Psoas muscle (tissue), 8 donors: Measurements from ENCODE around the gene WBP11. TPM values are rescaled to one million over a fixed set of nuclear protein-coding genes. Genes with fewer than 3 reads are reported as not detected.
A peak's percentile ranks its signal among the peaks of the same experiment; 100 is the strongest.

Experiments used
- ATAC-seq, 4 donors: fragments of 200-7000 bp; cut with Tn5 transposase; one replicate each; pipeline ENCODE4 v1.9.1; 2020; ENCODE audit warnings: moderate library complexity in 3 of 4, mild to moderate bottlenecking in 2 of 4
- DNase-seq, 2 donors: peaks; one replicate each; pipeline ENCODE4 v3.0.0-alpha.2; 2020
- H3K27ac ChIP-seq: fragments of 200-600 bp; one replicate; pipeline ENCODE4 v1.8.0; 2022
- H3K27me3 ChIP-seq, 3 donors: fragments of 200-600 bp in 1 of 3; one replicate each; pipeline versions ENCODE4 v1.6.1 to v1.8.0; 2013 to 2022; ENCODE audit warnings: low read length in 2 of 3, mild to moderate bottlenecking in 2 of 3, moderate library complexity in 1 of 3; ENCODE audit not compliant: insufficient read depth in 3 of 3
- H3K36me3 ChIP-seq, 2 donors: fragments of 200-600 bp in 1 of 2; one replicate each; pipeline versions ENCODE4 v1.6.1 to v1.8.0; 2013 to 2022; ENCODE audit warnings: low read depth in 1 of 2, mild to moderate bottlenecking in 1 of 2, moderate library complexity in 1 of 2; ENCODE audit not compliant: insufficient read depth in 1 of 2
- H3K4me1 ChIP-seq: fragments of 200-600 bp; one replicate; pipeline ENCODE4 v1.8.0; 2022
- H3K4me3 ChIP-seq: fragments of 200-600 bp; one replicate; pipeline ENCODE4 v1.8.0; 2022; ENCODE audit warnings: mild to moderate bottlenecking
- H3K9me3 ChIP-seq: fragments of 200-600 bp; one replicate; pipeline ENCODE4 v1.8.0; 2022
- WGBS, 3 donors: extraction: QIAGEN DNeasy Blood & Tissue Kit; methylation state at CpG; one replicate each; pipeline versions ENCODE4 v1.1.6 to v1.1.7; 2013; 5-methylcytosine and 5-hydroxymethylcytosine counted together
- intact Hi-C, 2 donors: fragments of 100-400 bp; cut with DNase I; formaldehyde crosslinking; loops; one replicate each; pipeline versions ENCODE4 v1.11.0 to v1.14.2; 2022
- polyA plus RNA-seq, 3 donors: library from polyadenylated mRNA; stranded (reverse); fragments of 200-250 nt; gene quantifications; one replicate each; pipeline ENCODE4 v1.2.3, GENCODE V29; 2013
- total RNA-seq, 4 donors: library from RNA; stranded (reverse); fragmentation: NEBNext Ultra II Directional in 2 of 4; extraction: Animal tissue kit (Norgen Biotek cat#: 25700) in 2 of 4; gene quantifications; one replicate each; pipeline versions ENCODE4 v1.2.1 to v1.2.4, GENCODE V29; 2021 to 2023
- TF ChIP-seq, protein P1 (sequence below): fragments of 200-600 bp; IDR thresholded peaks from one replicate; pipeline ENCODE4 v1.8.0; 2022; ENCODE audit warnings: antibody characterized with exemption
- donor health status: healthy with polysubstance abuse.
- donor health status: DM: no; HTN: no; CAD: no; lungs with moderate emphysema.
- donor health status: Bipolar disorder and iron deficiency.
- donor health status: healthy.
- donor health status: DM: yes; HTN: yes; CAD: no.
- donor health status: DM: no; HTN: no; CAD: no.
- donor health status: DM: no; HTN: no; CAD: no.
- donor health status: DM: yes; HTN: yes; CAD: no.

Gene WBP11
- total and polyA plus RNA-seq, 7 donors, result 22.7 to 68.0 (median 48.7) TPM

DNA sequence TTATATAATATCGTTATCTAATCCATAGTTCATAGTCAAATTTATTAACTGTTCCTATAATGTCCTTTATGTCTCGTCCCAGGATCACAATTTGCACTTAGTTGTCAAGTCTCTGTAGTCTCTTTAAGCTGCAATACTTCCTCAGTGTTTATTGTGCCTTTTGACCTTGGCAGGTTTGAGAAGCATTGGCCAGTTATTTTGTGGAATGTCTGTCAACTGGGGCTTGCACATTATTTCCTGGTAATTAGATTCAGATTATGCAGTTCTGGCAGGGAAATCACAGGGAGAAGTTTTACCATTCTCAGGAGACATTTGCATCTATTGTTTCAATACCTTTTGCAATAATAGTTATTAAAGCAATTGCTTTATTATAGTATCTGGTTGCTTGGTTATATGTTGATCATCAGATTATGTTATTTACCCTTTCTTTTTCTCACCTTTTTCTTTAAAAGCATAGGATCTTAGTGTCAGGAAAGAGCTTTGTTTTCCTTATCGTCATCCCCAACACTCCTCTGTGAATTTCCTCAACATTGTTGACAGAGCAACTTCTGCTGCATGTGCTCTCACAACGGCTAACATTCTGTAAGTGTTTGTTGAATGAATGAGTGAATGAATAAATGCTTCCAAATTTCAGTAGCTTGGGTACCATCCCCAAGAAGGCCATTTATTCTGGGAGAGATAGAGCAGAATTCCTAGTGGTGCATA lies 43.8 kb upstream of the WBP11 start:
- no peak overlapping the region for H3K4me3 ChIP-seq
- TF ChIP-seq, protein P1, sequence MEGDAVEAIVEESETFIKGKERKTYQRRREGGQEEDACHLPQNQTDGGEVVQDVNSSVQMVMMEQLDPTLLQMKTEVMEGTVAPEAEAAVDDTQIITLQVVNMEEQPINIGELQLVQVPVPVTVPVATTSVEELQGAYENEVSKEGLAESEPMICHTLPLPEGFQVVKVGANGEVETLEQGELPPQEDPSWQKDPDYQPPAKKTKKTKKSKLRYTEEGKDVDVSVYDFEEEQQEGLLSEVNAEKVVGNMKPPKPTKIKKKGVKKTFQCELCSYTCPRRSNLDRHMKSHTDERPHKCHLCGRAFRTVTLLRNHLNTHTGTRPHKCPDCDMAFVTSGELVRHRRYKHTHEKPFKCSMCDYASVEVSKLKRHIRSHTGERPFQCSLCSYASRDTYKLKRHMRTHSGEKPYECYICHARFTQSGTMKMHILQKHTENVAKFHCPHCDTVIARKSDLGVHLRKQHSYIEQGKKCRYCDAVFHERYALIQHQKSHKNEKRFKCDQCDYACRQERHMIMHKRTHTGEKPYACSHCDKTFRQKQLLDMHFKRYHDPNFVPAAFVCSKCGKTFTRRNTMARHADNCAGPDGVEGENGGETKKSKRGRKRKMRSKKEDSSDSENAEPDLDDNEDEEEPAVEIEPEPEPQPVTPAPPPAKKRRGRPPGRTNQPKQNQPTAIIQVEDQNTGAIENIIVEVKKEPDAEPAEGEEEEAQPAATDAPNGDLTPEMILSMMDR, result no peak
- intact Hi-C loops, result loop anchor here (5.0 to 10.0 kb wide), 4 partner anchors 35 to 678 kb away; no protein-coding TSS in a partner anchor
- H3K27me3 ChIP-seq, result no peaks in the 10 kb centered on the region
- H3K36me3 ChIP-seq, result no peaks in the 10 kb centered on the region
- ATAC-seq, result no peak
- peaks cover 16% of the 10 kb centered on the region for H3K4me1 ChIP-seq
- no peaks in the 10 kb centered on the region for H3K9me3 ChIP-seq
- DNase-seq, result no peak
- WGBS, 3 donors, result 61 to 63% (median 62%) methylated on average over 4 of the region's 4 CpGs
- H3K27ac ChIP-seq, result no peak overlapping the region

DNA sequence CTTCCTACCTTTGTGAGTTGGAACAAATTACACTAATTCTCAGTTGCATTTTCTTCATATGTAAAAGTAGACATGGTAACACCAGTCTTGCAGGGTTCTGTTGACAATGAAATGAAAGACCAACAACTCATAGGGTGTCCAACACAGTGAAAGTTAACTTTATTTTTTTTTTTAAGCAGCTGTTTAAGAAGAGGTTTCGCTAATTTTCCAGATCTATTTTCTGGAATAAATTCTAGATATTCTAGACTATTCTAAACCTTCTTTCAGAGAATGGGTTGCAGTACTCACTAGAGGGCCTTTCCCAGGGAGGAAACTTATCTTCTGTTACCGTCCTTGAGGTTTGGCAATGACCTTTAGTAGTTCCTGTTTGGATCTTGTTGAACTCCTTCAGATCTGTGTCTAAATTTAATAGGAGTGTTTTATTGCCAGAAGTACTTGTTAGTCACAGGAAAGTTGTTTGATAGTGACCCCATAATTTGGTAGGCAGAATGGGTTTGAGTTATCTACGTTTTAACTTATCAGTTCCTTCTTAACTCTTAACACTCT lies 42.8 kb upstream of the WBP11 start:
- H3K9me3 ChIP-seq, result no peaks in the 10 kb centered on the region

DNA sequence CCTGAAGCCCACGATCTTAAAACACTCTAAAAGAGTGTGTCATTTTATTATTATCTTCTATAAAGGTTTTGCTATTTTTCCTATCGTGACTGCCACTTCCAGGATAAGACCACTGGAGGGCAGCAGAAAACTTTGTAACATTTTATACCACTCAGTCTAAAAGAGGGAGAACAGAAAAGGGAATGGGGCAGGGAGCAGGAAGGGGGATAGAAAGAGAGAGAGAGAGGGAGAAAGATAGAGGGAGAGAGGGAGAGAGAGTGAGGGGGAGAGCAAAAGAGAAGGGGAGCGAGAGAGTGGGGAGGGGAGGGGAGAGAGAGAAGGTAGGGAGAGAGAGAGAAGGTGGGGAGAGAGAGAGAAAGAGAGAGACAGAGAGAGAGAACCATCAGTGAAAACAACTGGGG lies 42.1 kb upstream of the WBP11 start:
- TF ChIP-seq, protein P1, result peak; percentile 76
- intact Hi-C loops, result loop anchor here (2.0 to 10.0 kb wide), 5 partner anchors 37 to 679 kb away; no protein-coding TSS in a partner anchor
- DNase-seq (no peak), ATAC-seq (peak; percentile 63 to 80 (median 76))
- peaks cover 30% of the 10 kb centered on the region for H3K4me1 ChIP-seq
- 11 to 16% (median 12%) methylated on average over 3 of the region's 3 CpGs for WGBS, 3 donors
- no peak overlapping the region for H3K27ac ChIP-seq
- H3K27me3 ChIP-seq, result no peaks in the 10 kb centered on the region
- no peaks in the 10 kb centered on the region for H3K36me3 ChIP-seq
- no peak overlapping the region for H3K4me3 ChIP-seq
- no peaks in the 10 kb centered on the region for H3K9me3 ChIP-seq

More for the DNA sequence above, 42.8 kb upstream of the WBP11 start:
- Histone ChIP-seq H3K27ac (no peak overlapping the region), H3K4me1 (peaks cover 26% of the 10 kb centered on the region), H3K4me3 (no peak overlapping the region), H3K27me3 (no peaks in the 10 kb centered on the region), H3K36me3 (no peaks in the 10 kb centered on the region)
- intact Hi-C loops, result loop anchor here (5.0 to 10.0 kb wide), 4 partner anchors 36 to 679 kb away; no protein-coding TSS in a partner anchor
- TF ChIP-seq, protein P1, result no peak
- DNase-seq, result no peak
- no peak for ATAC-seq
- 33 to 57% (median 34%) methylated on average over 3 of the region's 3 CpGs for WGBS, 3 donors

DNA sequence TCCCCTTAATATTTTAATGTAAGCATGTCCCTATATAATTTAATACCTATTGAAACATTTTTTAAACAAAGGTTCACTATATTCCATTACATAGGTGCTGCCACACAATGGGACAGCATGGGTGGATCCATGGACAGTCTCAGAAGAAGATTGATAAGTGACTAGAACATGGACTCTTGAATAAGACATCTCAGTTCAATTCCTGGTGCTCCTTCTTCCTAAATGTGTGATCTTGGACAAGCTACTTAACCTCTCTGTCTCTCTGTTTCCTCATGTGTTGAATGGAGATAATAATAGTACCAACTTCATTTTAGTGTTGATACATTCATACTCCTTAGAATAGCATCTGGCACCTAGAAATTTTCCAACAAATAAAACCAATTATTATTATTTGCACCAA lies 41.1 kb upstream of the WBP11 start:
- TF ChIP-seq, protein P1, result no peak
- intact Hi-C loops, result loop anchor here (2.0 to 10.0 kb wide), 5 partner anchors 150 to 680 kb away; partner anchors contain the start of gene RERG (in 1 of the 2)
- H3K27me3 ChIP-seq, result no peaks in the 10 kb centered on the region
- ATAC-seq (no peak), DNase-seq (no peak)
- H3K27ac ChIP-seq, result no peak overlapping the region
- no peaks in the 10 kb centered on the region for H3K9me3 ChIP-seq
- H3K36me3 ChIP-seq, result no peaks in the 10 kb centered on the region
- peaks cover 30% of the 10 kb centered on the region for H3K4me1 ChIP-seq
- no peak overlapping the region for H3K4me3 ChIP-seq
